ENCODE data around the gene FAM111A.

- TF ChIP-seq CTCF (conservative IDR thresholded peaks at IDR 0.05; ENCODE audit: low read length) = no peak
- TF ChIP-seq EZH2phosphoT487 (IDR thresholded peaks at IDR 0.05; ENCODE audit: borderline replicate concordance) = no peak
Observed at GRCh38 chr11:59180907-59181306, 38.3 kb downstream of the FAM111A start.
